ENCODE measurements around the gene KCNQ1. TPM values are rescaled to one million over a fixed set of nuclear protein-coding genes. Genes with fewer than 3 reads are reported as not detected.

The KCNQ1 gene
- total and polyA plus RNA-seq, 2 donors (not counting 1 experiment from before 2014, with no cell fraction given), result not detected

DNA sequence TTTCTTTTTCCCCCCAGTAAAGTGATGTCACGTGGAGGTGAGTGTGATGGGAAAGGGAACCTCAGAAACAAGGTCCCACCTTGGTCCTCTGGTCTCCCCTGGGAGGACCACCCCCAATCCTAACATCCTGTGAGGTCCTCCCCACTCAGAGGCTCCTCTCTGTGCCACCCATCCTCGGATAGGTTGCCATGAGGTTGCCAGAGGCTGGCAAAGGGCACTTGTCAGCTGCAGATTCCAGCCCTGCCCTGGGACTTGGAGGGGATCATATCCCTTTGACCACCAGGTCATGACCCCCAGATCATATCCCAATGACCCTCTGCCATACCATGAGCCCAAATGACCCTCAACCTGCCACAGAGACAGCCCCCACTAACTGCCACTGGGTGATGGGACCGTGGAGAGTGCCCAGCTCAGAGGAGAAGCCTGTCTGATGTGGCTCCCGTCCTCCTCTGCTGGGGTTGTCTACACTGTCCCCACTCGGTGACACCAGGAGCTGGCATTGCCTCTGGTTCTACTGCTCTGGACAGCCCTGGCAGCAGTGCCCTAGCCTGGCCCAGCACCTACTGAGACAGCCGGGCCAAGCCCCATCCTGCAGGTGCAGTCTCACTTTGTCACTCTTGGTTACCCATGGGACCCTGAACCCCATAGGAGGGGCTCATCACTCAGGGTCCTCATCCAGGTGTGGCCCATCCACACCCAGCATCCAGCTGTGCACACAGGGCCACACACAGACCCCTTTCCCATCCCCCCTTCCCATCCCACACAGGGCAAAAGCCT lies 345.2 kb downstream of the KCNQ1 start:
- no peak overlapping the region for H3K9ac ChIP-seq (ENCODE audit: insufficient read depth, low read length)
- no peak overlapping the region for H3K4me2 ChIP-seq (ENCODE audit: extremely low read depth, insufficient read depth, low read length)
- no peaks in the 10 kb centered on the region for H3K36me3 ChIP-seq (ENCODE audit: control insufficient read depth, insufficient read depth, low read length)
- H3K9me3 ChIP-seq (ENCODE audit: control insufficient read depth, insufficient read depth, low read depth, low read length), result no peaks in the 10 kb centered on the region
- H3K79me2 ChIP-seq (ENCODE audit: control insufficient read depth, insufficient read depth, low read length), result no peaks in the 10 kb centered on the region
- no peak overlapping the region for H2AFZ ChIP-seq (ENCODE audit: low read length)
- H4K20me1 ChIP-seq (ENCODE audit: control insufficient read depth, extremely low read depth, insufficient read depth, low read length), result no peaks in the 10 kb centered on the region
- no peak for DNase-seq (ENCODE audit: low read depth in 2 of 2)
- TF ChIP-seq EZH2 (IDR thresholded peaks at IDR 0.05; ENCODE audit: low read length, missing control alignments), result no peak
- TF ChIP-seq, protein P1, sequence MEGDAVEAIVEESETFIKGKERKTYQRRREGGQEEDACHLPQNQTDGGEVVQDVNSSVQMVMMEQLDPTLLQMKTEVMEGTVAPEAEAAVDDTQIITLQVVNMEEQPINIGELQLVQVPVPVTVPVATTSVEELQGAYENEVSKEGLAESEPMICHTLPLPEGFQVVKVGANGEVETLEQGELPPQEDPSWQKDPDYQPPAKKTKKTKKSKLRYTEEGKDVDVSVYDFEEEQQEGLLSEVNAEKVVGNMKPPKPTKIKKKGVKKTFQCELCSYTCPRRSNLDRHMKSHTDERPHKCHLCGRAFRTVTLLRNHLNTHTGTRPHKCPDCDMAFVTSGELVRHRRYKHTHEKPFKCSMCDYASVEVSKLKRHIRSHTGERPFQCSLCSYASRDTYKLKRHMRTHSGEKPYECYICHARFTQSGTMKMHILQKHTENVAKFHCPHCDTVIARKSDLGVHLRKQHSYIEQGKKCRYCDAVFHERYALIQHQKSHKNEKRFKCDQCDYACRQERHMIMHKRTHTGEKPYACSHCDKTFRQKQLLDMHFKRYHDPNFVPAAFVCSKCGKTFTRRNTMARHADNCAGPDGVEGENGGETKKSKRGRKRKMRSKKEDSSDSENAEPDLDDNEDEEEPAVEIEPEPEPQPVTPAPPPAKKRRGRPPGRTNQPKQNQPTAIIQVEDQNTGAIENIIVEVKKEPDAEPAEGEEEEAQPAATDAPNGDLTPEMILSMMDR (conservative IDR thresholded peaks at IDR 0.05 in 1 of 2, IDR thresholded peaks at IDR 0.05 in 1 of 2; ENCODE audit: low read depth in 1 of 2, low read length in 2 of 2), result no peak
- no peak overlapping the region for H3K4me3 ChIP-seq (replicated peaks in 1 of 4; ENCODE audit: control extremely low read depth in 1 of 4, insufficient read depth in 1 of 4, low read depth in 3 of 4, low read length in 4 of 4)
- H3K27ac ChIP-seq (ENCODE audit: insufficient read depth, low read length), result no peak overlapping the region
- no peaks in the 10 kb centered on the region for H3K4me1 ChIP-seq (ENCODE audit: control insufficient read depth, extremely low read depth, insufficient read depth, low read length)
- H3K27me3 ChIP-seq (ENCODE audit: control insufficient read depth, insufficient read depth, low read length), result peaks cover 5% of the 10 kb centered on the region

DNA sequence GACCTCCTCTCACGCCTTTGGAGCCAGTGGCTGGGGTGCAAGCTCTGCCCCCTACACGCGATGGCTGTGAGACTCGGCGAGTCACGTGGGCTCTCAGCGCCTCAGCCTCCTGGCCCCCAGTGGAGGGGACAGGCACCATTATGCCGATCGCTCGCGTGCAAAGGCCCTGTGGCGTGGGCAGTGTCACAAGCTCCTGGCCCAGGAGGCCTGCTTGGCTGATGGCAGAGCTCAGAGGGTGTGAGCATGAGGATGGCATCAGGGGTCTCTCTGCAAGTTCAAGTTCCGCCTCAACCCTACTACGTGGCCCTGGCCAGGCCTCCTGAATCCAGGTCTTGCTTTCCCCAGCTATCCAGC lies 345.7 kb downstream of the KCNQ1 start:
- H3K27me3 ChIP-seq (ENCODE audit: control insufficient read depth, insufficient read depth, low read length), result peaks cover 5% of the 10 kb centered on the region
- no peaks in the 10 kb centered on the region for H3K4me1 ChIP-seq (ENCODE audit: control insufficient read depth, extremely low read depth, insufficient read depth, low read length)
- H3K36me3 ChIP-seq (ENCODE audit: control insufficient read depth, insufficient read depth, low read length), result no peaks in the 10 kb centered on the region
- H4K20me1 ChIP-seq (ENCODE audit: control insufficient read depth, extremely low read depth, insufficient read depth, low read length), result no peaks in the 10 kb centered on the region
- H3K4me2 ChIP-seq (ENCODE audit: extremely low read depth, insufficient read depth, low read length), result no peak overlapping the region
- H3K9me3 ChIP-seq (ENCODE audit: control insufficient read depth, insufficient read depth, low read depth, low read length), result no peaks in the 10 kb centered on the region
- H2AFZ ChIP-seq (ENCODE audit: low read length), result no peak overlapping the region
- no peaks in the 10 kb centered on the region for H3K79me2 ChIP-seq (ENCODE audit: control insufficient read depth, insufficient read depth, low read length)
- H3K4me3 ChIP-seq (replicated peaks in 1 of 4; ENCODE audit: control extremely low read depth in 1 of 4, insufficient read depth in 1 of 4, low read depth in 3 of 4, low read length in 4 of 4), result no peak overlapping the region
- H3K27ac ChIP-seq (ENCODE audit: insufficient read depth, low read length), result no peak overlapping the region
- TF ChIP-seq, protein P1 (conservative IDR thresholded peaks at IDR 0.05 in 1 of 2, IDR thresholded peaks at IDR 0.05 in 1 of 2; ENCODE audit: low read depth in 1 of 2, low read length in 2 of 2), result no peak
- TF ChIP-seq EZH2 (IDR thresholded peaks at IDR 0.05; ENCODE audit: low read length, missing control alignments), result no peak
- no peak for DNase-seq (ENCODE audit: low read depth in 2 of 2)
- H3K9ac ChIP-seq (ENCODE audit: insufficient read depth, low read length), result no peak overlapping the region

GRCh38 chr11:2791139-2791520 lies 346.3 kb downstream of the KCNQ1 start:
- no peak for DNase-seq (ENCODE audit: low read depth in 2 of 2)
- H3K27ac ChIP-seq (ENCODE audit: insufficient read depth, low read length), result no peak overlapping the region
- no peak overlapping the region for H3K9ac ChIP-seq (ENCODE audit: insufficient read depth, low read length)
- no peak overlapping the region for H3K4me2 ChIP-seq (ENCODE audit: extremely low read depth, insufficient read depth, low read length)
- no peak overlapping the region for H2AFZ ChIP-seq (ENCODE audit: low read length)
- no peaks in the 10 kb centered on the region for H3K36me3 ChIP-seq (ENCODE audit: control insufficient read depth, insufficient read depth, low read length)
- no peaks in the 10 kb centered on the region for H3K9me3 ChIP-seq (ENCODE audit: control insufficient read depth, insufficient read depth, low read depth, low read length)
- peaks cover 5% of the 10 kb centered on the region for H3K27me3 ChIP-seq (ENCODE audit: control insufficient read depth, insufficient read depth, low read length)
- no peaks in the 10 kb centered on the region for H3K79me2 ChIP-seq (ENCODE audit: control insufficient read depth, insufficient read depth, low read length)
- TF ChIP-seq EZH2 (IDR thresholded peaks at IDR 0.05; ENCODE audit: low read length, missing control alignments), result no peak
- TF ChIP-seq, protein P1 (conservative IDR thresholded peaks at IDR 0.05 in 1 of 2, IDR thresholded peaks at IDR 0.05 in 1 of 2; ENCODE audit: low read depth in 1 of 2, low read length in 2 of 2), result no peak
- H3K4me3 ChIP-seq (replicated peaks in 1 of 4; ENCODE audit: control extremely low read depth in 1 of 4, insufficient read depth in 1 of 4, low read depth in 3 of 4, low read length in 4 of 4), result no peak overlapping the region
- H4K20me1 ChIP-seq (ENCODE audit: control insufficient read depth, extremely low read depth, insufficient read depth, low read length), result no peaks in the 10 kb centered on the region
- H3K4me1 ChIP-seq (ENCODE audit: control insufficient read depth, extremely low read depth, insufficient read depth, low read length), result no peaks in the 10 kb centered on the region

Measured in fibroblast of lung (primary cell).